Upper lobe of left lung (tissue), 6 donors: ENCODE results near the gene RNF166. TPM values are rescaled to one million over a fixed set of nuclear protein-coding genes. Genes with fewer than 3 reads are reported as not detected.

Experiments used
- ATAC-seq, 2 donors: fragments of 200-7000 bp; cut with Tn5 transposase; one replicate each; pipeline ENCODE4 v1.9.1; 2022; ENCODE audit warnings: mild to moderate bottlenecking in 2 of 2, moderate library complexity in 2 of 2; ENCODE audit not compliant: low FRiP score in 2 of 2
- DNase-seq, 2 donors: peaks; one replicate each; pipeline ENCODE4 v3.0.0-alpha.2; 2019 to 2020
- H3K27ac ChIP-seq, 4 donors: fragments of 200-600 bp; sonication (generic); one replicate each; pipeline ENCODE4 v1.5.1; 2016 to 2019
- H3K27me3 ChIP-seq, 4 donors: fragments of 200-600 bp; sonication (generic); one replicate each; pipeline ENCODE4 v1.5.1; 2017 to 2019
- H3K36me3 ChIP-seq, 4 donors: fragments of 200-600 bp; sonication (generic); one replicate each; pipeline ENCODE4 v1.5.1; 2016 to 2019
- H3K4me1 ChIP-seq, 4 donors: fragments of 200-600 bp; sonication (generic); one replicate each; pipeline ENCODE4 v1.5.1; 2018 to 2019
- H3K4me3 ChIP-seq, 4 donors: fragments of 200-600 bp; sonication (generic); one replicate each; pipeline ENCODE4 v1.5.1; 2017 to 2019; ENCODE audit warnings: mild to moderate bottlenecking in 2 of 4, moderate library complexity in 1 of 4
- H3K9me3 ChIP-seq, 4 donors: fragments of 200-600 bp; sonication (generic); one replicate each; pipeline ENCODE4 v1.5.1; 2018 to 2019
- CTCF ChIP-seq, 6 experiments: fragments of 450-650 bp in 4 of 6; fragments of 200-600 bp in 2 of 6; sonication (generic) in 2 of 6; IDR thresholded peaks; one replicate each; pipeline ENCODE4 v1.5.1; 2016 to 2019; ENCODE audit warnings: antibody characterized with exemption in 6 of 6
- EP300 ChIP-seq, 4 donors: sonication (generic); formaldehyde crosslinking; IDR thresholded peaks; one replicate each; pipeline ENCODE4 v1.5.1; 2017; ENCODE audit warnings: antibody characterized with exemption in 4 of 4, control low read depth in 2 of 4
- POLR2A ChIP-seq, 4 donors: fragments of 450-650 bp; IDR thresholded peaks; one replicate each; pipeline ENCODE4 v1.5.1; 2016 to 2017; ENCODE audit warnings: antibody characterized with exemption in 4 of 4, mild to moderate bottlenecking in 2 of 4
- POLR2AphosphoS5 ChIP-seq, 2 donors: sonication (generic); formaldehyde crosslinking; IDR thresholded peaks; one replicate each; pipeline ENCODE4 v1.5.1; 2017; ENCODE audit warnings: antibody characterized with exemption in 2 of 2
- WGBS, 2 donors: methylation state at CpG; one replicate each; pipeline ENCODE4 v1.1.5; 2017 to 2018; 5-methylcytosine and 5-hydroxymethylcytosine counted together
- total RNA-seq, 6 donors: library from RNA; depleted of rRNA in 4 of 6; stranded (reverse); fragments of >200 nt in 4 of 6; gene quantifications; one replicate each; pipeline versions ENCODE4 v1.1.0 to v1.2.1, GENCODE V29; 2016 to 2021
- donor health status: DM: no; HTN: no; CAD: no; lungs with moderate emphysema.
- donor health status: DM: no; HTN: yes; CAD: no; lungs with severe emphysema.

Gene RNF166
- total RNA-seq, 6 donors from 2014 or later = 23.2 to 101 (median 64.6) TPM

DNA sequence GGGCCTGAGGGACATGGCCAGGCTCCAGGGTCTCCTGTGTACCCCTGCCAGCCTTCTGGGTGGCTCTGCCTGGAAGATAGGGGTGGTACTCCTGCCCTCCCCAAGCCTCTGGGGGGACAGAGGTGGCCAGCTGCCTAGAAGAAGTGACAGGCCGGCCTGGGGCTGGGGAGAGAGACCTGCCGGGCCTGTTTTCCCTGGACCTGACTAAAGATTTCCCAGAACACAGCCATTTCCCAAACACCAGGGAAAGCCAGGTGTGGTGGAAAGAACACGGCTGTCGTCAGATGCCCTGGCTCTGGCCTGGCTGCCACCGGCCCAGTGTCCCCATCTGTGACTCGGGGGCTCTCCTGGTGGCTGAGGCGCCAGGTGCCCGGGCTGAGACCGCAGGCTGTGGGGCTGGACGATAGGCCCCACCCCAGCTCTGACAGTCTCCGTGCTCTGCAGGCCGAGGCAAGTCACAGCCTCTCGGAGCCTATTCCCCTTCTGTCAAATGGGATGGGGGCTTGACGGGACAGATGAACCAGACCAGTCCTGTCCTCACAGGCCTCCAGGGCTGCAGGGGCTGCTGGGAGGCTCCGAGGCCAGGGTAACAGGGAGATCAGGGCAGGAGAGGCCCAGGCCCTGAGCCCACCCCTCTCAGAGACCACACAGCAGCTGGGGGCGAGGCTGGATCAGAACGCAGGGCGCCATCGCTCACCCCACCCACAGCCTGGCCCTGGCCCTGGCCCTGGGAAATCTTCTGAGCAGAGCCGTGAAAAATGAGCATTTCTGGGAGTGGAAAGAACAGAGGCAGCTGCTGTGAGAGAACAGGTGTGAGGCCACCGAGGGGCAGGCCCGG lies 33.1 kb upstream of the RNF166 start:
- Histone ChIP-seq H3K27me3 (no peaks in the 10 kb centered on the region), H3K36me3 (peaks cover 0 to 85% (median 54%) of the 10 kb centered on the region in 4 donors), H3K4me3 (no peak overlapping the region), H3K9me3 (no peaks in the 10 kb centered on the region), H3K27ac (no peak overlapping the region), H3K4me1 (peaks cover 6 to 20% (median 13%) of the 10 kb centered on the region in 4 donors)
- TF ChIP-seq CTCF (IDR thresholded peaks at IDR 0.05) (no peak), EP300 (IDR thresholded peaks at IDR 0.05) (no peak), POLR2AphosphoS5 (IDR thresholded peaks at IDR 0.05) (no peak), POLR2A (IDR thresholded peaks at IDR 0.05) (no peak)
- DNase-seq (peak in 1 of 2 donors; percentile 62), ATAC-seq (no peak)
- 87 to 92% methylated on average over 8 of the region's 22 CpGs for WGBS, 2 donors

- ATAC-seq = no peak
- 83 to 91% methylated on average over 17 to 40 of the region's 41 CpGs for WGBS, 2 donors
- Histone ChIP-seq H3K9me3 (no peaks in the 10 kb centered on the region), H3K27ac (no peak overlapping the region), H3K36me3 (peaks cover 0 to 94% (median 63%) of the 10 kb centered on the region in 4 donors), H3K4me3 (no peak overlapping the region), H3K4me1 (peaks cover 0 to 10% (median 4%) of the 10 kb centered on the region in 4 donors), H3K27me3 (no peaks in the 10 kb centered on the region)
- TF ChIP-seq EP300 (IDR thresholded peaks at IDR 0.05) (no peak), POLR2AphosphoS5 (IDR thresholded peaks at IDR 0.05) (no peak), CTCF (IDR thresholded peaks at IDR 0.05) (no peak), POLR2A (IDR thresholded peaks at IDR 0.05) (no peak)
- peak in 1 of 2 donors; percentile 84 for DNase-seq
Measured at GRCh38 chr16:88738151-88739084, 32.2 kb upstream of the RNF166 start.

GRCh38 chr16:88737298-88738150 lies 31.3 kb upstream of the RNF166 start:
- Histone ChIP-seq H3K4me3 (no peak overlapping the region), H3K4me1 (peaks cover 0 to 8% (median 4%) of the 10 kb centered on the region in 4 donors), H3K9me3 (no peaks in the 10 kb centered on the region), H3K36me3 (peaks cover 0 to 97% (median 71%) of the 10 kb centered on the region in 4 donors), H3K27ac (peak overlapping the region in 1 of 4 donors; percentile 17), H3K27me3 (no peaks in the 10 kb centered on the region)
- peak; percentile 88 to 96 for DNase-seq
- peak in 1 of 4 donors; percentile 31 for TF ChIP-seq EP300 (IDR thresholded peaks at IDR 0.05)
- no peak for TF ChIP-seq POLR2AphosphoS5 (IDR thresholded peaks at IDR 0.05)
- peak; percentile 98 to 100 (median 99) for TF ChIP-seq CTCF (IDR thresholded peaks at IDR 0.05)
- peak; percentile 84 for ATAC-seq
- WGBS, 2 donors = 73 to 93% methylated on average over 18 to 19 of the region's 54 CpGs

GRCh38 chr16:88736496-88736895 lies 30.3 kb upstream of the RNF166 start:
- H3K9me3 ChIP-seq = no peaks in the 10 kb centered on the region
- H3K4me3 ChIP-seq = no peak overlapping the region
- no peak overlapping the region for H3K27ac ChIP-seq
- H3K4me1 ChIP-seq = peaks cover 0 to 8% (median 4%) of the 10 kb centered on the region in 4 donors
- WGBS, 2 donors = 92% methylated on average over 20 of the region's 21 CpGs; no CpG with 5 or more reads in 1 of the 2 donors
- H3K36me3 ChIP-seq = peaks cover under 1 to 97% (median 74%) of the 10 kb centered on the region in 4 donors
- H3K27me3 ChIP-seq = no peaks in the 10 kb centered on the region
- DNase-seq (peak in 1 of 2 donors; percentile 72), ATAC-seq (no peak)
- TF ChIP-seq POLR2A (IDR thresholded peaks at IDR 0.05) (no peak), CTCF (IDR thresholded peaks at IDR 0.05) (no peak), EP300 (IDR thresholded peaks at IDR 0.05) (no peak), POLR2AphosphoS5 (IDR thresholded peaks at IDR 0.05) (no peak)
